Heart left ventricle (tissue), 16 donors: ENCODE measurements around the gene LY9. TPM values are rescaled to one million over a fixed set of nuclear protein-coding genes. Genes with fewer than 3 reads are reported as not detected.

Experiments used
- ATAC-seq, 4 donors: fragments of 200-7000 bp; cut with Tn5 transposase; one replicate each; pipeline ENCODE4 v1.9.1; 2020 to 2022; ENCODE audit warnings: moderate library complexity in 4 of 4, mild to moderate bottlenecking in 3 of 4, moderate number of reproducible peaks in 1 of 4
- DNase-seq, 5 donors: peaks; one replicate each; pipeline ENCODE4 v3.0.0-alpha.2; 2020
- H3K27ac ChIP-seq, 12 donors: fragments of 200-600 bp; sonication (generic) in 4 of 12; one replicate each; pipeline versions ENCODE4 v1.5.0 to v1.8.0; 2016 to 2022; ENCODE audit warnings: mild to moderate bottlenecking in 2 of 12
- H3K27me3 ChIP-seq, 9 donors: fragments of 200-600 bp; sonication (generic) in 2 of 9; one replicate each; pipeline versions ENCODE4 v1.5.1 to v1.8.0; 2016 to 2022; ENCODE audit warnings: mild to moderate bottlenecking in 3 of 9
- H3K36me3 ChIP-seq, 9 donors: fragments of 200-600 bp; sonication (generic) in 2 of 9; one replicate each; pipeline versions ENCODE4 v1.5.0 to v1.8.0; 2018 to 2022; ENCODE audit warnings: mild to moderate bottlenecking in 2 of 9
- H3K4me1 ChIP-seq, 12 donors: fragments of 200-600 bp; sonication (generic) in 4 of 12; one replicate each; pipeline versions ENCODE4 v1.5.0 to v1.8.0; 2016 to 2022; ENCODE audit warnings: mild to moderate bottlenecking in 3 of 12
- H3K4me3 ChIP-seq, 12 donors: fragments of 200-600 bp; sonication (generic) in 4 of 12; one replicate each; pipeline versions ENCODE4 v1.5.0 to v1.8.0; 2017 to 2022; ENCODE audit warnings: mild to moderate bottlenecking in 9 of 12, moderate library complexity in 4 of 12
- H3K9me3 ChIP-seq, 12 donors: fragments of 200-600 bp; sonication (generic) in 4 of 12; one replicate each; pipeline versions ENCODE4 v1.5.0 to v1.8.0; 2016 to 2022; ENCODE audit warnings: mild to moderate bottlenecking in 1 of 12
- POLR2A ChIP-seq, 2 donors: fragments of 450-650 bp; IDR thresholded peaks; one replicate each; pipeline ENCODE4 v1.6.1; 2017; ENCODE audit warnings: antibody characterized with exemption in 2 of 2, mild to moderate bottlenecking in 2 of 2, moderate library complexity in 2 of 2
- WGBS, 4 donors: extraction: QIAGEN DNeasy Blood & Tissue Kit in 2 of 4; methylation state at CpG; one replicate each; pipeline versions ENCODE4 v1.1.5 to v1.1.7; 2013 to 2018; 5-methylcytosine and 5-hydroxymethylcytosine counted together
- intact Hi-C, 10 donors: fragments of 100-400 bp; cut with DNase I; formaldehyde crosslinking; loops; one replicate each; pipeline versions ENCODE4 v1.11.1 to v1.14.2; 2022
- polyA plus RNA-seq, 2 donors: library from polyadenylated mRNA; stranded (reverse); fragments of 200-250 nt; gene quantifications; one replicate each; pipeline ENCODE4 v1.2.3, GENCODE V29; 2013
- total RNA-seq, 9 donors: library from RNA; depleted of rRNA in 2 of 9; stranded (reverse); fragments of >200 nt in 2 of 9; fragmentation: NEBNext Ultra II Directional in 3 of 9; extraction: Animal tissue kit (Norgen Biotek cat#: 25700) in 3 of 9; gene quantifications; one replicate each; pipeline versions ENCODE4 v1.1.0 to v1.2.4, GENCODE V29; 2016 to 2023
- TF ChIP-seq, protein P1 (sequence below), 12 donors: fragments of 200-600 bp; sonication (generic) in 4 of 12; IDR thresholded peaks; one replicate each; pipeline versions ENCODE4 v1.5.0 to v1.8.0; 2018 to 2022; ENCODE audit warnings: antibody characterized with exemption in 12 of 12, mild to moderate bottlenecking in 5 of 12
- donor health status: ischemic (EF 13 %, LVEDD 7.1; RV severe dilation, severe dysfunction).
- donor health status: healthy with polysubstance abuse.
- donor health status: DM: no; HTN: yes; CAD: no.
- donor health status: DM: no; HTN: no; CAD: no.
- donor health status: ischemic (EF 25% LVEDD 6.9; RV normal size, moderate dysfunction).
- donor health status: ischemic (EF 25% LVEDD 5.7; RV mildly dilated, moderate dysfunction).
- donor health status: healthy.
- donor health status: DM: yes; HTN: yes; CAD: no.
- donor health status: ischemic (EF 35%, LVEDD 5.7; RV mildly dilated, moderate dysfunction).
- donor health status: nonischemic (EF 11% LVEDD 7.7; RV severe dilation, severe dysfunction).
- donor health status: DM: yes; HTN: yes; CAD: no.
- donor health status: PGD.
- donor health status: ischemic (EF 29% LVEDD 5.4; RV normal size, mild dysfunction).
- donor health status: nonischemic (EF 23%, LVEDD 6.1; RV moderate dilation, normal function).

The LY9 gene
- total and polyA plus RNA-seq, 11 donors = 0.06 to 2.5 (median 0.33) TPM; not detected in 5

DNA sequence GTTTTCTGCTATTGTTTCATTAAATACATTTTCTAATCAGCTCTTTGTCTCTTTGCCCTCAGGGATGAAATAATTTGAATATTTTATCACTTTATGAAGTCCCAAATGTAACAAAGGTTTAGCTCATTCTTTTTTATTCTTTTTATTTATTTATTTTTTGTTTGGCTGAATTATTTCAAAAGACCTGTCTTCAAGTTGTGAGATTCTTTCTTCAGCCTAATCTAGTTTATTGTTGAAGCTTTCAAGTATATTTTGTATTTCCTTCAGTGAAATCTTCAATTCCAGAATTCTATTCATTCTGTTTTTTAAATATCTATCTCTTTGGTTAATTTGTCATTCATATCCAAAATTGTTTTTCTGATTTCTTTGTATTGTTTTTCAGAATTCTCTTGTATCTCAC lies 10.8 kb downstream of the LY9 start:
- H3K4me1 ChIP-seq = no peaks in the 10 kb centered on the region
- H3K27me3 ChIP-seq = peaks cover 0 to 4% (median 0%) of the 10 kb centered on the region in 9 donors
- TF ChIP-seq POLR2A (IDR thresholded peaks at IDR 0.05) = no peak
- TF ChIP-seq, protein P1, sequence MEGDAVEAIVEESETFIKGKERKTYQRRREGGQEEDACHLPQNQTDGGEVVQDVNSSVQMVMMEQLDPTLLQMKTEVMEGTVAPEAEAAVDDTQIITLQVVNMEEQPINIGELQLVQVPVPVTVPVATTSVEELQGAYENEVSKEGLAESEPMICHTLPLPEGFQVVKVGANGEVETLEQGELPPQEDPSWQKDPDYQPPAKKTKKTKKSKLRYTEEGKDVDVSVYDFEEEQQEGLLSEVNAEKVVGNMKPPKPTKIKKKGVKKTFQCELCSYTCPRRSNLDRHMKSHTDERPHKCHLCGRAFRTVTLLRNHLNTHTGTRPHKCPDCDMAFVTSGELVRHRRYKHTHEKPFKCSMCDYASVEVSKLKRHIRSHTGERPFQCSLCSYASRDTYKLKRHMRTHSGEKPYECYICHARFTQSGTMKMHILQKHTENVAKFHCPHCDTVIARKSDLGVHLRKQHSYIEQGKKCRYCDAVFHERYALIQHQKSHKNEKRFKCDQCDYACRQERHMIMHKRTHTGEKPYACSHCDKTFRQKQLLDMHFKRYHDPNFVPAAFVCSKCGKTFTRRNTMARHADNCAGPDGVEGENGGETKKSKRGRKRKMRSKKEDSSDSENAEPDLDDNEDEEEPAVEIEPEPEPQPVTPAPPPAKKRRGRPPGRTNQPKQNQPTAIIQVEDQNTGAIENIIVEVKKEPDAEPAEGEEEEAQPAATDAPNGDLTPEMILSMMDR (IDR thresholded peaks at IDR 0.05) = no peak
- no peaks in the 10 kb centered on the region for H3K36me3 ChIP-seq
- intact Hi-C loops = no loop called here
- H3K4me3 ChIP-seq = no peak overlapping the region
- H3K9me3 ChIP-seq = peaks cover 0 to 27% (median 20%) of the 10 kb centered on the region in 12 donors
- ATAC-seq (no peak), DNase-seq (no peak)
- H3K27ac ChIP-seq = no peak overlapping the region

DNA sequence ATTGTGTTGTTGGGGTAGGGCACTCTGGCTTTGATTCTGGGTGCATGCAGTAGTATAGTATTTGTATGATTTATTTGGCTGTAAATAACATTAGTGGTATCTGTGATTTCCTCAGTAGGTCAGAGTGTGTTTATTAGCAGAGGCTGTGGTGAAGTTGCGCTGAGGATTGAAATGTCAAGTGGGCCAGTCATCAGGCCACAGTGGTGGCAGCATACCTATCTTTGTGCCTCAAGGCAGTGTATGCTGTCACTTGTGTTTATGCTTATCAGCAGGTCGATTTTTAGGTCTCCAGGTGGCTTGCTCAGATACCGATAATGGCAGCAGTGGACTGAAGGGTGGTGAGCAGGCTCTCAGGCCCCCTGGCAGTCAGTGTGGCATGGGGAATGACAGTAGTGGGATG lies 11.3 kb downstream of the LY9 start:
- 48 to 74% (median 72%) methylated on average over 3 of the region's 3 CpGs for WGBS, 4 donors
- ATAC-seq (no peak), DNase-seq (no peak)
- no peaks in the 10 kb centered on the region for H3K4me1 ChIP-seq
- no peaks in the 10 kb centered on the region for H3K36me3 ChIP-seq
- H3K27ac ChIP-seq = no peak overlapping the region
- TF ChIP-seq, protein P1 (IDR thresholded peaks at IDR 0.05) = no peak
- TF ChIP-seq POLR2A (IDR thresholded peaks at IDR 0.05) = no peak
- no peak overlapping the region for H3K4me3 ChIP-seq
- H3K9me3 ChIP-seq = peaks cover 0 to 27% (median 20%) of the 10 kb centered on the region in 12 donors
- intact Hi-C loops = no loop called here
- H3K27me3 ChIP-seq = peaks cover 0 to 4% (median 0%) of the 10 kb centered on the region in 9 donors

DNA sequence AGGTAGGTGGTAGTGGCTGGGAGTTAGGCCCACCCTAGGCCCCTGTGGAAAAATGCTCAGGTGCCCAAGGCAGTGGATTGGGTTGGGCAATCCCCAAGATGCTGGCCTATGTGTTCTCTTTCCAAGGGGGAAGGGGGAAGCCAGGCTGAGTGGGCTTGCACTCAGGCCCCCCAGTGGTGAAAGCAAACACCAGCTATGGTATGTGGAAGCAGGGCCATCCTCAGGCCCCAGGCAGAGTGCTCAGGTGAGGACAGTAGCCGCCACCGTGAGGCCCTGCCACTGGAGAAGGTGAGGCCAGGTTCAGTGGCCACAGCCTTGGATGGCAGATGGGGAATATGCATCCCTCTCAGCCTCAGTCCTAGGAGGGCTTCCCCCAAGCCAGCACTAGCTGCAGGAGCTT lies 11.8 kb downstream of the LY9 start:
- no peak for TF ChIP-seq POLR2A (IDR thresholded peaks at IDR 0.05)
- intact Hi-C loops = no loop called here
- H3K27me3 ChIP-seq = peaks cover 0 to 4% (median 0%) of the 10 kb centered on the region in 9 donors
- no peak overlapping the region for H3K27ac ChIP-seq
- no peaks in the 10 kb centered on the region for H3K36me3 ChIP-seq
- WGBS, 4 donors = 89 to 100% (median 92%) methylated on average over 2 of the region's 2 CpGs
- DNase-seq (no peak), ATAC-seq (no peak)
- no peak overlapping the region for H3K4me3 ChIP-seq
- H3K9me3 ChIP-seq = peaks cover 0 to 27% (median 20%) of the 10 kb centered on the region in 12 donors
- no peaks in the 10 kb centered on the region for H3K4me1 ChIP-seq

DNA sequence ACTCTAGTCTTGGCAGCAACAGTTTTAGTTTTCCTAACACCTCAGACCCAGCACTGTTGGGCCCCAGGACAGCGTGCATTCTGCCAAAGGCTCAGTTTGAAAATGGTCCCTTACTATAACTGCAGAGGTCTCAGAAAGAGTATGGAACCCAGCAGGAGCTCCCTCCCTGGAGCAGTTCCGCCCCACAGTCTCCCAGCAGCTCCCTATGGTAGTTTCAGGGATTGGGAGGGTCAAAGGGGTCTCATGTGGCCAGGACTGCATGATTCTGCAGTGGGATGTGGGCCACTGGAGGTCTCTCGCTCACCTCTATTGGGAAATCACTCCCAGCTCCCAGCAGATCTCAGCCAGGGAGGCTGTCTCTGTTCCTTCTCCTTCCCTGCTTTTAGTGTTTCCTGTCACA lies 12.3 kb downstream of the LY9 start:
- ATAC-seq = no peak
- Histone ChIP-seq H3K4me3 (no peak overlapping the region), H3K27me3 (peaks cover 0 to 4% (median 0%) of the 10 kb centered on the region in 9 donors), H3K27ac (no peak overlapping the region), H3K4me1 (no peaks in the 10 kb centered on the region), H3K9me3 (peaks cover 0 to 27% (median 20%) of the 10 kb centered on the region in 12 donors), H3K36me3 (no peaks in the 10 kb centered on the region)
- no peak for TF ChIP-seq POLR2A (IDR thresholded peaks at IDR 0.05)
- TF ChIP-seq, protein P1 (IDR thresholded peaks at IDR 0.05) = no peak
- WGBS, 4 donors = 84 to 94% (median 86%) methylated on average over 3 of the region's 3 CpGs
- intact Hi-C loops = no loop called here
- no peak for DNase-seq

DNA sequence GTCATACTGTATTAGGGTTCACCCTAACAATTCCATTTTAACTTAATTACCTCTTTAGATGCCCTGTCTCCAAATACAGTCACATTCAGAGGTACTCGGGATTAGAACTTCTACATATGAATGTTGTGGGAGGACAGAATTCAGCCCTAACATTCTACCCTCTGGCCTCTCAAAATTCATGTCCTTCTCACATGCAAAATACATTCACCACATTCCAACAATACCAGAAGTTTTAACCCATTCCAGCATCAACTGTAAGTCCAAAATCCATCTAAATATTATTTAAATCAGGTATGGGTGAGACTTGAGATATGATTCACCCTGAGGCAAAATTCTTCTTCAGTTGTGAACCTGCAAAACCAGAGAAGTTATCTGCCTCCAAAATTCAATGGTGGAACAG lies 14.5 kb downstream of the LY9 start:
- DNase-seq = no peak
- WGBS, 4 donors = 47 to 71% (median 59%) methylated on average over 1 of the region's 1 CpG
- ATAC-seq = no peak

More for the DNA sequence above, 14.5 kb downstream of the LY9 start:
- intact Hi-C loops = no loop called here
- H3K36me3 ChIP-seq = no peaks in the 10 kb centered on the region
- no peak overlapping the region for H3K27ac ChIP-seq
- peaks cover 0 to 23% (median 19%) of the 10 kb centered on the region in 12 donors for H3K9me3 ChIP-seq
- TF ChIP-seq POLR2A (IDR thresholded peaks at IDR 0.05) = no peak
- TF ChIP-seq, protein P1 (IDR thresholded peaks at IDR 0.05) = no peak
- no peak overlapping the region for H3K4me3 ChIP-seq
- no peaks in the 10 kb centered on the region for H3K4me1 ChIP-seq
- H3K27me3 ChIP-seq = peaks cover 0 to 13% (median 0%) of the 10 kb centered on the region in 9 donors
